ENCODE results near the gene GRIK1. TPM values are rescaled to one million over a fixed set of nuclear protein-coding genes. Genes with fewer than 3 reads are reported as not detected.

The GRIK1 gene
- polyA plus RNA-seq, 3 donors, result not detected

DNA sequence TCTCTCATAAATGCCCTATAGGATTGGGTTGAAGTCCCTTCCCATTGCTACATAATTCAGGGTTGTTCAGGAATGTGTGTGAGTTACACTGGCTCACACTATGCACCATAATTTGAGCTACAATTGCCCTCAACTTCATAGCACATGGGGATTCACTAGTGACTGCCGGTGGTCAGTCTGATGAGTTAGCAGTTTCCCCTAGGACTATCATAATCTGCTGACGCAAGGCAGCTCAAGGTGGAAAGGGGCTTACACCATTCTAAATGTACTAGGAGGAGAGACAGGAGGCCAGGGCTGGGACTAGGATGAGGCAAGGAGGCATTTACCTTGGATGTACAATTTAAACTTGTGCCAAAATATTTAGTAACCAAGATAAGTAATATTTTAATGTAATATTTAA is 224.7 kb downstream of the GRIK1 start:
- no peaks in the 10 kb centered on the region for H3K4me1 ChIP-seq (ENCODE audit: control insufficient read depth in 1 of 2, insufficient read depth in 2 of 2, low read length in 2 of 2)
- H4K20me1 ChIP-seq (ENCODE audit: insufficient read depth, low read length), result no peaks in the 10 kb centered on the region
- Mint-ChIP-seq H3K4me3 (no peak overlapping the region), H3K4me1 (no peaks in the 10 kb centered on the region), H3K36me3 (no peaks in the 10 kb centered on the region), H3K27me3 (ENCODE audit: low read depth in 3 of 3) (no peaks in the 10 kb centered on the region), H3K27ac (no peak overlapping the region), H3K9me3 (peaks cover 18 to 34% (median 24%) of the 10 kb centered on the region in 7 donors)
- intact Hi-C loops (cut with micrococcal nuclease), result no loop called here
- H3K36me3 ChIP-seq (replicated peaks in 1 of 2; ENCODE audit: control insufficient read depth in 1 of 2, insufficient read depth in 2 of 2, low read length in 2 of 2), result no peaks in the 10 kb centered on the region
- no CpG with 5 or more reads among the region's 2 CpGs for WGBS (ENCODE audit: insufficient coverage)
- no peak overlapping the region for H2AFZ ChIP-seq (ENCODE audit: insufficient read depth, low read depth, low read length, poor library complexity, severe bottlenecking)
- TF ChIP-seq, protein P1, sequence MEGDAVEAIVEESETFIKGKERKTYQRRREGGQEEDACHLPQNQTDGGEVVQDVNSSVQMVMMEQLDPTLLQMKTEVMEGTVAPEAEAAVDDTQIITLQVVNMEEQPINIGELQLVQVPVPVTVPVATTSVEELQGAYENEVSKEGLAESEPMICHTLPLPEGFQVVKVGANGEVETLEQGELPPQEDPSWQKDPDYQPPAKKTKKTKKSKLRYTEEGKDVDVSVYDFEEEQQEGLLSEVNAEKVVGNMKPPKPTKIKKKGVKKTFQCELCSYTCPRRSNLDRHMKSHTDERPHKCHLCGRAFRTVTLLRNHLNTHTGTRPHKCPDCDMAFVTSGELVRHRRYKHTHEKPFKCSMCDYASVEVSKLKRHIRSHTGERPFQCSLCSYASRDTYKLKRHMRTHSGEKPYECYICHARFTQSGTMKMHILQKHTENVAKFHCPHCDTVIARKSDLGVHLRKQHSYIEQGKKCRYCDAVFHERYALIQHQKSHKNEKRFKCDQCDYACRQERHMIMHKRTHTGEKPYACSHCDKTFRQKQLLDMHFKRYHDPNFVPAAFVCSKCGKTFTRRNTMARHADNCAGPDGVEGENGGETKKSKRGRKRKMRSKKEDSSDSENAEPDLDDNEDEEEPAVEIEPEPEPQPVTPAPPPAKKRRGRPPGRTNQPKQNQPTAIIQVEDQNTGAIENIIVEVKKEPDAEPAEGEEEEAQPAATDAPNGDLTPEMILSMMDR (IDR thresholded peaks at IDR 0.05), result no peak
- H3K9me3 ChIP-seq (replicated peaks in 1 of 2; ENCODE audit: control insufficient read depth in 1 of 2, insufficient read depth in 1 of 2, low read length in 2 of 2), result peaks cover 24 to 30% of the 10 kb centered on the region in 2 donors
- no peak overlapping the region for H3K27ac ChIP-seq (ENCODE audit: low read depth in 1 of 2, low read length in 2 of 2)
- no peak overlapping the region for H3K4me3 ChIP-seq (replicated peaks in 1 of 3; ENCODE audit: low read depth in 2 of 3, low read length in 3 of 3)
- no peak for DNase-seq
- H3K4me2 ChIP-seq (replicated peaks; ENCODE audit: extremely low read depth, low read length, poor library complexity, severe bottlenecking), result no peak overlapping the region
- H3K27me3 ChIP-seq (ENCODE audit: control insufficient read depth in 2 of 2, insufficient read depth in 2 of 2, low read length in 2 of 2), result no peaks in the 10 kb centered on the region
- H3K79me2 ChIP-seq (ENCODE audit: insufficient read depth, low read length), result no peaks in the 10 kb centered on the region
- no peak overlapping the region for H3K9ac ChIP-seq (ENCODE audit: insufficient read depth, low read length, poor library complexity, severe bottlenecking)

DNA sequence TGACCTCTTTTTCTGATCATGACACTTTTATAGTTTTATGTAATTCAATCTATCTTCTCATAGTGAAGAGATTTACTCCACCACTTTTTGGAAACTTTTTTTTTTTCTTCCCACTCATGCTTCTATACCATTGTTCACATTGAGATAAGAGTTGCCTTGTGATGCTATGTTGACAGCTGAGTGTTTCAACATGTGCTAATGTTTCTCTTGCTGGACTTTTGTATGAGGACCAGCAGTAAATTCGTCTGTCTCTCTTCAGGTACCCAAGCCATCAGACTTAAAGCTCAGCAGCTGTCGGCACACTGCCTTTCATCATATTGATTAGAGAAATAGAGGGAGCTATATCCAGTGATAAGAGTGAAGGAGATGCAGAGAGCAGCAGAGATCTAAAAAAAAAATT is 227.0 kb downstream of the GRIK1 start:
- Histone ChIP-seq H3K9ac (ENCODE audit: insufficient read depth, low read length, poor library complexity, severe bottlenecking) (no peak overlapping the region), H3K36me3 (replicated peaks in 1 of 2; ENCODE audit: control insufficient read depth in 1 of 2, insufficient read depth in 2 of 2, low read length in 2 of 2) (no peaks in the 10 kb centered on the region), H4K20me1 (ENCODE audit: insufficient read depth, low read length) (no peaks in the 10 kb centered on the region), H2AFZ (ENCODE audit: insufficient read depth, low read depth, low read length, poor library complexity, severe bottlenecking) (no peak overlapping the region), H3K4me2 (replicated peaks; ENCODE audit: extremely low read depth, low read length, poor library complexity, severe bottlenecking) (no peak overlapping the region), H3K27ac (ENCODE audit: low read depth in 1 of 2, low read length in 2 of 2) (no peak overlapping the region), H3K4me1 (ENCODE audit: control insufficient read depth in 1 of 2, insufficient read depth in 2 of 2, low read length in 2 of 2) (no peaks in the 10 kb centered on the region), H3K4me3 (replicated peaks in 1 of 3; ENCODE audit: low read depth in 2 of 3, low read length in 3 of 3) (no peak overlapping the region), H3K9me3 (replicated peaks in 1 of 2; ENCODE audit: control insufficient read depth in 1 of 2, insufficient read depth in 1 of 2, low read length in 2 of 2) (peaks cover 24 to 30% of the 10 kb centered on the region in 2 donors), H3K27me3 (ENCODE audit: control insufficient read depth in 2 of 2, insufficient read depth in 2 of 2, low read length in 2 of 2) (no peaks in the 10 kb centered on the region), H3K79me2 (ENCODE audit: insufficient read depth, low read length) (no peaks in the 10 kb centered on the region)
- no CpG with 5 or more reads among the region's 2 CpGs for WGBS (ENCODE audit: insufficient coverage)
- DNase-seq, result no peak
- Mint-ChIP-seq H3K27me3 (ENCODE audit: low read depth in 3 of 3) (no peaks in the 10 kb centered on the region), H3K27ac (no peak overlapping the region), H3K4me3 (no peak overlapping the region), H3K9me3 (peaks cover 18 to 32% (median 20%) of the 10 kb centered on the region in 7 donors), H3K4me1 (no peaks in the 10 kb centered on the region), H3K36me3 (no peaks in the 10 kb centered on the region)
- TF ChIP-seq, protein P1 (IDR thresholded peaks at IDR 0.05), result no peak
- intact Hi-C loops (cut with micrococcal nuclease), result no loop called here
